Neural cell (in vitro differentiated cells): ENCODE measurements around the gene MAP3K7. TPM values are rescaled to one million over a fixed set of nuclear protein-coding genes. Genes with fewer than 3 reads are reported as not detected.

ENCODE experiments used
- H2AFZ ChIP-seq: fragments of 200-600, 300-800 bp; sonication (generic), shearing (Covaris generic); 2 replicates; pipeline ENCODE4 v1.6.0; 2014; ENCODE audit warnings: low read depth, mild to moderate bottlenecking, antibody characterized with exemption, low read length, moderate library complexity
- H3F3A ChIP-seq: fragments of 200-600 bp; shearing (Covaris generic); 2 replicates; pipeline ENCODE4 v1.6.1; 2016; ENCODE audit warnings: mild to moderate bottlenecking, moderate library complexity, mixed read lengths, antibody characterized with exemption, low read length; ENCODE audit not compliant: insufficient read depth, poor library complexity, severe bottlenecking
- H3K27ac ChIP-seq: fragments of 200-600, 300-800 bp; sonication (generic), shearing (Covaris generic); 2 replicates; pipeline ENCODE4 v1.5.1; 2014; ENCODE audit warnings: mild to moderate bottlenecking, low read length, moderate library complexity
- H3K27me3 ChIP-seq: fragments of 300-800, 200-600 bp; sonication (generic), shearing (Covaris generic); 2 replicates; pipeline ENCODE4 v1.6.0; 2014; ENCODE audit warnings: mild to moderate bottlenecking, low read depth, low read length, moderate library complexity; ENCODE audit not compliant: insufficient read depth
- H3K36me3 ChIP-seq: fragments of 300-800, 200-600 bp; sonication (generic), shearing (Covaris generic); 2 replicates; pipeline ENCODE4 v1.5.1; 2014; ENCODE audit warnings: mild to moderate bottlenecking, antibody characterized with exemption, low read length, moderate library complexity; ENCODE audit not compliant: insufficient read depth
- H3K4me2 ChIP-seq: fragments of 300-800, 200-600 bp; sonication (generic), shearing (Covaris generic); 2 replicates; pipeline ENCODE4 v1.6.0; 2014; ENCODE audit warnings: mild to moderate bottlenecking, low read length
- H3K4me3 ChIP-seq: fragments of 300-800, 200-600 bp; sonication (generic), shearing (Covaris generic); 2 replicates; pipeline ENCODE4 v1.5.1; 2014; ENCODE audit warnings: mild to moderate bottlenecking, low read length, moderate library complexity
- H3K79me2 ChIP-seq: fragments of 200-600 bp; shearing (Covaris generic); replicated peaks from 2 replicates; pipeline ENCODE4 v1.6.0; 2014; ENCODE audit warnings: mild to moderate bottlenecking, low read length, moderate library complexity; ENCODE audit not compliant: insufficient read depth
- H3K9ac ChIP-seq: fragments of 300-800, 200-600 bp; sonication (generic), shearing (Covaris generic); 2 replicates; pipeline ENCODE4 v1.6.1; 2016; ENCODE audit warnings: mild to moderate bottlenecking, low read length, mixed read lengths
- H3K9me2 ChIP-seq: fragments of 200-600 bp; shearing (Covaris generic); 2 replicates; pipeline ENCODE4 v1.6.1; 2016; ENCODE audit warnings: mild to moderate bottlenecking, low read length, mixed read lengths; ENCODE audit not compliant: insufficient read depth
- H3K9me3 ChIP-seq: fragments of 200-600, 300-800 bp; sonication (generic), shearing (Covaris generic); 2 replicates; pipeline ENCODE4 v1.6.1; 2016; ENCODE audit warnings: mild to moderate bottlenecking, mixed run types, low read length, moderate library complexity, mixed read lengths
- H4K20me1 ChIP-seq: fragments of 200-600 bp; shearing (Covaris generic); 2 replicates; pipeline ENCODE4 v1.6.1; 2016; ENCODE audit warnings: mild to moderate bottlenecking, mixed run types; ENCODE audit not compliant: insufficient read depth
- EP300 ChIP-seq: fragments of 450-650 bp; conservative IDR thresholded peaks from 2 replicates; pipeline ENCODE4 v1.6.1; 2014; ENCODE audit warnings: antibody characterized with exemption, mild to moderate bottlenecking, moderate library complexity; ENCODE audit not compliant: poor library complexity, severe bottlenecking
- EZH2 ChIP-seq: fragments of 200-600, 300-800 bp; shearing (Covaris generic), sonication (generic); IDR thresholded peaks from 2 replicates; pipeline ENCODE4 v1.6.1; 2014; ENCODE audit warnings: antibody characterized with exemption, low read length, borderline replicate concordance, mild to moderate bottlenecking; ENCODE audit not compliant: insufficient read depth, poor library complexity, severe bottlenecking
- MXI1 ChIP-seq: fragments of 450-650 bp; conservative IDR thresholded peaks from 2 replicates; pipeline ENCODE4 v1.6.1; 2014; ENCODE audit warnings: antibody characterized with exemption, mild to moderate bottlenecking; ENCODE audit not compliant: poor library complexity, severe bottlenecking
- POLR2AphosphoS5 ChIP-seq: IDR thresholded peaks from 2 replicates; pipeline ENCODE4 v1.6.1; 2012
- RAD21 ChIP-seq: fragments of 450-650 bp; conservative IDR thresholded peaks from 2 replicates; pipeline ENCODE4 v1.6.1; 2014; ENCODE audit warnings: antibody characterized with exemption, mild to moderate bottlenecking, moderate library complexity
- REST ChIP-seq: IDR thresholded peaks from 2 replicates; pipeline ENCODE4 v1.6.1; 2012; ENCODE audit warnings: borderline replicate concordance
- SMC3 ChIP-seq: fragments of 450-650 bp; conservative IDR thresholded peaks from 2 replicates; pipeline ENCODE4 v1.6.1; 2014; ENCODE audit warnings: antibody characterized with exemption, mild to moderate bottlenecking, moderate library complexity; ENCODE audit not compliant: poor library complexity
- TAF1 ChIP-seq: IDR thresholded peaks from 2 replicates; pipeline ENCODE4 v1.6.1; 2012; ENCODE audit warnings: low read depth
- polyA plus RNA-seq: library from polyadenylated mRNA; depleted of rRNA; stranded (reverse); fragments of >200 nt; gene quantifications from 2 replicates; pipeline ENCODE4 v1.2.3, GENCODE V29; 2014
- TF ChIP-seq, protein P1 (sequence below): fragments of 450-650 bp; IDR thresholded peaks from 2 replicates; pipeline ENCODE4 v1.5.1; 2014; ENCODE audit warnings: antibody characterized with exemption, mild to moderate bottlenecking, moderate library complexity; ENCODE audit not compliant: poor library complexity, severe bottlenecking

MAP3K7 gene
- polyA plus RNA-seq, 1 donor from 2014 or later = 71.6 TPM

GRCh38 chr6:90538278-90539046, 48.4 kb downstream of the MAP3K7 start:
- Histone ChIP-seq H2AFZ (no peak overlapping the region), H3K27ac (no peak overlapping the region), H3K9me3 (no peaks in the 10 kb centered on the region), H3K36me3 (no peaks in the 10 kb centered on the region), H3K27me3 (no peaks in the 10 kb centered on the region), H3K9ac (no peak overlapping the region), H3K4me2 (no peak overlapping the region), H3K4me3 (no peak overlapping the region), H3F3A (no peaks in the 10 kb centered on the region), H3K9me2 (no peaks in the 10 kb centered on the region), H3K79me2 (no peaks in the 10 kb centered on the region), H4K20me1 (no peaks in the 10 kb centered on the region)
- TF ChIP-seq EZH2 = no peak
- TF ChIP-seq SMC3 = no peak
- TF ChIP-seq REST = no peak
- TF ChIP-seq RAD21 = no peak
- no peak for TF ChIP-seq MXI1
- TF ChIP-seq EP300 = no peak
- TF ChIP-seq POLR2AphosphoS5 = no peak
- TF ChIP-seq, protein P1, sequence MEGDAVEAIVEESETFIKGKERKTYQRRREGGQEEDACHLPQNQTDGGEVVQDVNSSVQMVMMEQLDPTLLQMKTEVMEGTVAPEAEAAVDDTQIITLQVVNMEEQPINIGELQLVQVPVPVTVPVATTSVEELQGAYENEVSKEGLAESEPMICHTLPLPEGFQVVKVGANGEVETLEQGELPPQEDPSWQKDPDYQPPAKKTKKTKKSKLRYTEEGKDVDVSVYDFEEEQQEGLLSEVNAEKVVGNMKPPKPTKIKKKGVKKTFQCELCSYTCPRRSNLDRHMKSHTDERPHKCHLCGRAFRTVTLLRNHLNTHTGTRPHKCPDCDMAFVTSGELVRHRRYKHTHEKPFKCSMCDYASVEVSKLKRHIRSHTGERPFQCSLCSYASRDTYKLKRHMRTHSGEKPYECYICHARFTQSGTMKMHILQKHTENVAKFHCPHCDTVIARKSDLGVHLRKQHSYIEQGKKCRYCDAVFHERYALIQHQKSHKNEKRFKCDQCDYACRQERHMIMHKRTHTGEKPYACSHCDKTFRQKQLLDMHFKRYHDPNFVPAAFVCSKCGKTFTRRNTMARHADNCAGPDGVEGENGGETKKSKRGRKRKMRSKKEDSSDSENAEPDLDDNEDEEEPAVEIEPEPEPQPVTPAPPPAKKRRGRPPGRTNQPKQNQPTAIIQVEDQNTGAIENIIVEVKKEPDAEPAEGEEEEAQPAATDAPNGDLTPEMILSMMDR = no peak
- TF ChIP-seq TAF1 = no peak

DNA sequence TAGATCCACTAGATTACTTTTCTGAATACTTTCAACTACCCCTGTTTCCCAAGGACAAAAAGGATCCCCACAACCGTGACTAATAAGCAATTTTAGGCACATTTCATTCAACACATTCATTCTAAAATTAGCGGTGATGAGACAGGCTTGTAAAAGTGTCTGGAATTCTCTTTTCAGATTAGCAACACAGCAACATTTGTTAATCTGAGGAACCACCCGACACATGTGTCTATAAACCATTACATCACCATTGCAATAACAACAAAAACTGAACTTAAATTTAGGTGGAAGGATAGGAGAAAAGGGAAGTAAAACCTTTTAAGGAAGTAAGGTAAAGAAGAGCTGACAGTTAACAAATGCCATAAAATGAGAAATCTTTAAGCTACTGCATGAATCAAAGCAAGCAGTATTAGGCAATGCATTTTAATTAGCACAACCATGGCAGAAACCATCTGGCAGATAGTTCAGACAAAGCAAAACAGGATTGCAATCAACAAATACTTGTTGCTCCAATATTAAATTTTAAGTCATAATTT, 49.1 kb downstream of the MAP3K7 start:
- H2AFZ ChIP-seq = no peak overlapping the region
- no peak overlapping the region for H3K4me3 ChIP-seq
- no peaks in the 10 kb centered on the region for H4K20me1 ChIP-seq
- H3K36me3 ChIP-seq = no peaks in the 10 kb centered on the region
- H3K9me3 ChIP-seq = no peaks in the 10 kb centered on the region
- H3K27me3 ChIP-seq = no peaks in the 10 kb centered on the region
- no peaks in the 10 kb centered on the region for H3F3A ChIP-seq
- no peak overlapping the region for H3K27ac ChIP-seq
- TF ChIP-seq MXI1 = no peak
- TF ChIP-seq TAF1 = no peak
- TF ChIP-seq, protein P1 = no peak
- no peaks in the 10 kb centered on the region for H3K9me2 ChIP-seq
- H3K4me2 ChIP-seq = no peak overlapping the region
- H3K79me2 ChIP-seq = no peaks in the 10 kb centered on the region
- H3K9ac ChIP-seq = no peak overlapping the region
